OCI-LY7 (cell line): ENCODE measurements around the gene CDKL1. TPM values are rescaled to one million over a fixed set of nuclear protein-coding genes. Genes with fewer than 3 reads are reported as not detected.

Experiments used
- BruUV-seq: library from RNA; stranded (reverse); fragments of 400-500 nt; replicated peaks from 2 replicates; lab custom pipeline; 2021; lab: Mats Ljungman, UMichigan
- CTCF ChIA-PET: fragments of 300-600 bp; sonication (Branson Sonifier 250); formaldehyde crosslinking; loops from one replicate; lab custom pipeline; 2022; ENCODE audit warnings: antibody characterized with exemption; ENCODE audit not compliant: unreplicated experiment; lab: Charles Lee
- POLR2A ChIA-PET: fragments of 300-600 bp; sonication (Branson Sonifier 250); formaldehyde crosslinking; loops from one replicate; lab custom pipeline; 2022; ENCODE audit warnings: antibody characterized with exemption; lab: Charles Lee
- DNase-seq: peaks from one replicate; pipeline ENCODE4 v3.0.0-alpha.2; 2015; ENCODE audit warnings: low spot score
- H2AFZ ChIP-seq: fragments of 200-600 bp; sonication (generic), shearing (Covaris generic); 2 replicates; pipeline ENCODE4 v1.6.1; 2014; ENCODE audit warnings: mild to moderate bottlenecking, antibody characterized with exemption, low read length, moderate library complexity
- H3K27ac ChIP-seq: fragments of 200-600 bp; sonication (generic); 2 replicates; pipeline ENCODE4 v1.5.1; 2014; ENCODE audit warnings: mixed run types, low read depth, mild to moderate bottlenecking, moderate library complexity, low read length, inconsistent platforms; ENCODE audit not compliant: poor library complexity, severe bottlenecking
- H3K36me3 ChIP-seq: fragments of 200-600 bp; sonication (generic); 2 replicates; pipeline ENCODE4 v1.6.1; 2014; ENCODE audit warnings: mild to moderate bottlenecking, antibody characterized with exemption, low read length, moderate library complexity, mixed read lengths; ENCODE audit not compliant: insufficient read depth
- H3K4me1 ChIP-seq: fragments of 200-600 bp; sonication (generic); 2 replicates; pipeline ENCODE4 v1.5.1; 2014; ENCODE audit warnings: mild to moderate bottlenecking, low read length; ENCODE audit not compliant: insufficient read depth, poor library complexity, severe bottlenecking
- H3K4me2 ChIP-seq: fragments of 200-600 bp; sonication (generic); 2 replicates; pipeline ENCODE4 v1.6.1; 2014; ENCODE audit warnings: mild to moderate bottlenecking, low read length
- H3K4me3 ChIP-seq: fragments of 200-600 bp; sonication (generic); 2 replicates; pipeline ENCODE4 v1.5.1; 2014; ENCODE audit warnings: mild to moderate bottlenecking, low read depth, low read length; ENCODE audit not compliant: poor library complexity, severe bottlenecking
- H3K79me2 ChIP-seq: fragments of 200-600 bp; sonication (generic); 2 replicates; pipeline ENCODE4 v1.6.1; 2016; ENCODE audit warnings: low read depth, mild to moderate bottlenecking, low read length, moderate library complexity, mixed read lengths; ENCODE audit not compliant: insufficient read depth
- H3K9me2 ChIP-seq: fragments of 200-600 bp; sonication (generic); 2 replicates; pipeline ENCODE4 v1.6.1; 2016; ENCODE audit warnings: mild to moderate bottlenecking, low read length, mixed read lengths; ENCODE audit not compliant: insufficient read depth
- H3K9me3 ChIP-seq: fragments of 200-600 bp; sonication (generic); 2 replicates; pipeline ENCODE4 v1.6.1; 2014; ENCODE audit warnings: mild to moderate bottlenecking, mixed run types, low read length, mixed read lengths
- H4K20me1 ChIP-seq: fragments of 200-600 bp; sonication (generic); 2 replicates; pipeline ENCODE4 v1.6.1; 2014; ENCODE audit warnings: mild to moderate bottlenecking, antibody characterized with exemption, low read length, moderate library complexity, mixed read lengths; ENCODE audit not compliant: insufficient read depth
- CTCF ChIP-seq: fragments of 200-600 bp; sonication (generic); conservative IDR thresholded peaks from 2 replicates; pipeline ENCODE4 v1.5.1; 2014; ENCODE audit warnings: mild to moderate bottlenecking, antibody characterized with exemption, low read length, moderate library complexity, mixed read lengths
- EZH2phosphoT487 ChIP-seq: fragments of 200-600 bp; sonication (generic); IDR thresholded peaks from 2 replicates; pipeline ENCODE4 v1.6.1; 2018; ENCODE audit warnings: low read depth, borderline replicate concordance, mild to moderate bottlenecking, mixed run types, antibody characterized with exemption, low read length, moderate library complexity, mixed read lengths
- intact Hi-C: fragments of 100-400 bp; cut with micrococcal nuclease; formaldehyde crosslinking; loops from one replicate; pipeline ENCODE4 v1.10.0; 2022; ENCODE audit not compliant: unreplicated experiment
- total RNA-seq, 2 experiments: library from RNA; depleted of rRNA in 1 of 2; stranded (reverse); fragments of >200 nt in 1 of 2; shearing (Covaris generic) in 1 of 2; gene quantifications; 2 replicates each; pipeline ENCODE4 v1.2.3, GENCODE V29; 2014 to 2022

Gene CDKL1
- total RNA-seq, 2 experiments from 2014 or later, result 0.09 to 0.36 TPM

GRCh38 chr14:50377550-50378085 is 19.1 kb downstream of the CDKL1 start:
- BruUV-seq, result no TSS peak
- H3K4me1 ChIP-seq, result no peaks in the 10 kb centered on the region
- H3K9me2 ChIP-seq, result no peaks in the 10 kb centered on the region
- H3K4me2 ChIP-seq, result no peak overlapping the region
- no peaks in the 10 kb centered on the region for H3K36me3 ChIP-seq
- ChIA-PET POLR2A (interaction anchor here (0.6 to 1.1 kb wide), 2 partner anchors 8 to 42 kb away, joined by 3 to 6 read pairs; no protein-coding TSS in a partner anchor), CTCF (no interaction called here)
- TF ChIP-seq CTCF, result no peak
- TF ChIP-seq EZH2phosphoT487, result no peak
- intact Hi-C loops, result no loop called here
- DNase-seq, result no peak
- no peaks in the 10 kb centered on the region for H3K9me3 ChIP-seq
- H2AFZ ChIP-seq, result no peak overlapping the region
- H3K79me2 ChIP-seq, result no peaks in the 10 kb centered on the region
- H4K20me1 ChIP-seq, result no peaks in the 10 kb centered on the region
- H3K27ac ChIP-seq, result no peak overlapping the region
- H3K4me3 ChIP-seq, result no peak overlapping the region

- ChIA-PET POLR2A (interaction anchor here (0.9 kb wide), 1 partner anchor 18 kb away, joined by 3 read pairs; no protein-coding TSS in a partner anchor), CTCF (no interaction called here)
- intact Hi-C loops, result no loop called here
- Histone ChIP-seq H3K9me3 (no peaks in the 10 kb centered on the region), H4K20me1 (no peaks in the 10 kb centered on the region), H3K79me2 (no peaks in the 10 kb centered on the region), H3K4me3 (no peak overlapping the region), H3K4me1 (no peaks in the 10 kb centered on the region), H3K4me2 (no peak overlapping the region), H3K27ac (no peak overlapping the region), H3K9me2 (no peaks in the 10 kb centered on the region), H3K36me3 (no peaks in the 10 kb centered on the region), H2AFZ (no peak overlapping the region)
- no peak for DNase-seq
- TF ChIP-seq CTCF, result no peak
- BruUV-seq, result no TSS peak
Observed at GRCh38 chr14:50375760-50376159, 20.9 kb downstream of the CDKL1 start.

GRCh38 chr14:50373959-50374358 is 22.7 kb downstream of the CDKL1 start:
- Histone ChIP-seq H2AFZ (no peak overlapping the region), H4K20me1 (no peaks in the 10 kb centered on the region), H3K36me3 (no peaks in the 10 kb centered on the region), H3K4me1 (no peaks in the 10 kb centered on the region), H3K9me3 (no peaks in the 10 kb centered on the region), H3K9me2 (no peaks in the 10 kb centered on the region), H3K4me3 (no peak overlapping the region), H3K27ac (no peak overlapping the region), H3K4me2 (no peak overlapping the region), H3K79me2 (no peaks in the 10 kb centered on the region)
- POLR2A ChIA-PET, result interaction anchor here (0.6 to 1.4 kb wide), 4 partner anchors 14 to 1196 kb away, joined by 3 read pairs; no protein-coding TSS in a partner anchor
- BruUV-seq, result no TSS peak
- intact Hi-C loops, result no loop called here
- CTCF ChIA-PET, result no interaction called here
- TF ChIP-seq EZH2phosphoT487 (no peak), CTCF (no peak)
- DNase-seq, result no peak
